Caco-2 (cell line): ENCODE data around the gene ECEL1. TPM values are rescaled to one million over a fixed set of nuclear protein-coding genes. Genes with fewer than 3 reads are reported as not detected.

Experiments
- BruUV-seq: library from RNA; stranded (reverse); fragments of 400-500 nt; replicated peaks from 2 replicates; lab custom pipeline; 2021; lab: Mats Ljungman, UMichigan
- CTCF ChIA-PET: fragments of 300-600 bp; sonication (Branson Sonifier 250); formaldehyde crosslinking; loops from one replicate; lab custom pipeline; 2022; ENCODE audit warnings: antibody characterized with exemption; lab: Charles Lee
- POLR2A ChIA-PET: fragments of 300-600 bp; sonication (Branson Sonifier 250); formaldehyde crosslinking; loops from one replicate; lab custom pipeline; 2022; ENCODE audit warnings: antibody characterized with exemption; lab: Charles Lee
- DNase-seq, 2 experiments: peaks; one replicate each; pipeline versions ENCODE4 v3.0.0 to v3.0.0-alpha.2; 2020 to 2022
- H3K27me3 ChIP-seq: replicated peaks from 2 replicates; pipeline ENCODE4 v1.6.0; 2011; ENCODE audit warnings: low read length; ENCODE audit not compliant: control insufficient read depth, insufficient read depth
- H3K36me3 ChIP-seq: 2 replicates; pipeline ENCODE4 v1.5.1; 2011; ENCODE audit warnings: low read length; ENCODE audit not compliant: control insufficient read depth, insufficient read depth
- H3K4me1 ChIP-seq: fragments of 250-450 bp; sonication (Bioruptor Pico); 2 replicates; pipeline ENCODE4 v1.5.1; 2020; ENCODE audit warnings: mild to moderate bottlenecking
- H3K4me3 ChIP-seq: 2 replicates; pipeline ENCODE4 v1.5.1; 2011; ENCODE audit warnings: low read depth, mild to moderate bottlenecking, control low read depth, low read length
- H3K9me3 ChIP-seq: fragments of 250-450 bp; sonication (Bioruptor Pico); 2 replicates; pipeline ENCODE4 v1.5.1; 2020; ENCODE audit warnings: mild to moderate bottlenecking, moderate library complexity
- H3K27ac Mint-ChIP-seq: one replicate; pipeline ENCODE4 v1.8.0; 2022; ENCODE audit warnings: mixed read lengths; ENCODE audit not compliant: unreplicated experiment
- H3K27me3 Mint-ChIP-seq: one replicate; pipeline ENCODE4 v1.8.0; 2022; ENCODE audit warnings: mixed read lengths; ENCODE audit not compliant: insufficient read depth, unreplicated experiment
- H3K36me3 Mint-ChIP-seq: one replicate; pipeline ENCODE4 v1.8.0; 2022; ENCODE audit warnings: mild to moderate bottlenecking, mixed read lengths; ENCODE audit not compliant: insufficient read depth, unreplicated experiment
- H3K4me1 Mint-ChIP-seq: one replicate; pipeline ENCODE4 v1.8.0; 2022; ENCODE audit warnings: low read depth, mixed read lengths; ENCODE audit not compliant: unreplicated experiment
- H3K4me3 Mint-ChIP-seq: one replicate; pipeline ENCODE4 v1.8.0; 2022; ENCODE audit warnings: mild to moderate bottlenecking, moderate library complexity, mixed read lengths; ENCODE audit not compliant: unreplicated experiment
- H3K9me3 Mint-ChIP-seq: one replicate; pipeline ENCODE4 v1.8.0; 2022; ENCODE audit warnings: mixed read lengths; ENCODE audit not compliant: unreplicated experiment
- CTCF ChIP-seq, 2 experiments: fragments of 200-600 bp in 1 of 2; IDR thresholded peaks; 1 replicate in 1 of 2; 2 replicates in 1 of 2; pipeline versions ENCODE4 v1.5.1 to v1.8.0; 2011 to 2022; ENCODE audit warnings: antibody characterized with exemption in 1 of 2, control low read depth in 1 of 2, inconsistent platforms in 1 of 2, low read depth in 1 of 2, low read length in 1 of 2, mild to moderate bottlenecking in 1 of 2, moderate library complexity in 1 of 2; ENCODE audit not compliant: insufficient read depth in 1 of 2, severe bottlenecking in 1 of 2, unreplicated experiment in 1 of 2
- intact Hi-C: fragments of 100-400 bp; cut with micrococcal nuclease; formaldehyde crosslinking; loops from one replicate; pipeline ENCODE4 v1.10.0; 2022; ENCODE audit not compliant: unreplicated experiment
- total RNA-seq: library from RNA; stranded (reverse); gene quantifications from 2 replicates; pipeline ENCODE4 v1.2.3, GENCODE V29; 2022

The ECEL1 gene
- total RNA-seq, 1 experiment from 2014 or later = 6.4 TPM

- H3K36me3 ChIP-seq = no peaks in the 10 kb centered on the region
- ChIA-PET CTCF (no interaction called here), POLR2A (no interaction called here)
- no peak for TF ChIP-seq CTCF (IDR thresholded peaks at IDR 0.05; ENCODE audit: insufficient read depth in 1 of 2, low read depth in 1 of 2, low read length in 1 of 2, severe bottlenecking in 1 of 2, unreplicated experiment in 1 of 2)
- no peaks in the 10 kb centered on the region for H3K27me3 ChIP-seq
- no peaks in the 10 kb centered on the region for H3K4me1 ChIP-seq
- H3K9me3 Mint-ChIP-seq = no peaks in the 10 kb centered on the region
- no peaks in the 10 kb centered on the region for H3K9me3 ChIP-seq
- no peak overlapping the region for H3K4me3 Mint-ChIP-seq
- H3K27me3 Mint-ChIP-seq = no peaks in the 10 kb centered on the region
- intact Hi-C loops = no loop called here
- BruUV-seq = no TSS peak
- no peaks in the 10 kb centered on the region for H3K36me3 Mint-ChIP-seq
- no peak for DNase-seq
- no peak overlapping the region for H3K27ac Mint-ChIP-seq
- no peaks in the 10 kb centered on the region for H3K4me1 Mint-ChIP-seq
- H3K4me3 ChIP-seq = no peak overlapping the region
Observed at GRCh38 chr2:232465061-232465460, 22.6 kb downstream of the ECEL1 start.

GRCh38 chr2:232464544-232464885 lies 23.1 kb downstream of the ECEL1 start:
- Mint-ChIP-seq H3K27ac (no peak overlapping the region), H3K4me3 (no peak overlapping the region), H3K27me3 (no peaks in the 10 kb centered on the region), H3K4me1 (no peaks in the 10 kb centered on the region), H3K36me3 (no peaks in the 10 kb centered on the region), H3K9me3 (no peaks in the 10 kb centered on the region)
- H3K36me3 ChIP-seq = no peaks in the 10 kb centered on the region
- BruUV-seq = no TSS peak
- ChIA-PET CTCF (no interaction called here), POLR2A (no interaction called here)
- H3K9me3 ChIP-seq = no peaks in the 10 kb centered on the region
- no peak for DNase-seq
- intact Hi-C loops = no loop called here
- no peak for TF ChIP-seq CTCF (IDR thresholded peaks at IDR 0.05; ENCODE audit: insufficient read depth in 1 of 2, low read depth in 1 of 2, low read length in 1 of 2, severe bottlenecking in 1 of 2, unreplicated experiment in 1 of 2)
- no peak overlapping the region for H3K4me3 ChIP-seq
- no peaks in the 10 kb centered on the region for H3K4me1 ChIP-seq
- H3K27me3 ChIP-seq = no peaks in the 10 kb centered on the region

- intact Hi-C loops = no loop called here
- H3K36me3 Mint-ChIP-seq = no peaks in the 10 kb centered on the region
- no peak overlapping the region for H3K27ac Mint-ChIP-seq
- H3K4me1 ChIP-seq = no peaks in the 10 kb centered on the region
- H3K4me3 ChIP-seq = no peak overlapping the region
- no peaks in the 10 kb centered on the region for H3K27me3 ChIP-seq
- ChIA-PET POLR2A (no interaction called here), CTCF (no interaction called here)
- H3K36me3 ChIP-seq = no peaks in the 10 kb centered on the region
- TF ChIP-seq CTCF (IDR thresholded peaks at IDR 0.05; ENCODE audit: insufficient read depth in 1 of 2, low read depth in 1 of 2, low read length in 1 of 2, severe bottlenecking in 1 of 2, unreplicated experiment in 1 of 2) = no peak
- H3K9me3 ChIP-seq = no peaks in the 10 kb centered on the region
- no peaks in the 10 kb centered on the region for H3K9me3 Mint-ChIP-seq
- no TSS peak for BruUV-seq
- DNase-seq = no peak
- H3K4me3 Mint-ChIP-seq = no peak overlapping the region
- no peaks in the 10 kb centered on the region for H3K4me1 Mint-ChIP-seq
- H3K27me3 Mint-ChIP-seq = no peaks in the 10 kb centered on the region
Observed at GRCh38 chr2:232463701-232464543, 23.7 kb downstream of the ECEL1 start.
